HG03469 (cell line): ENCODE results near the gene IQSEC1.

ENCODE experiments used
- ATAC-seq: cut with Tn5 transposase; IDR thresholded peaks from one replicate; pipeline ENCODE4 v1.9.1; 2021; ENCODE audit warnings: mild to moderate bottlenecking, moderate library complexity, moderate number of reproducible peaks; ENCODE audit not compliant: unreplicated experiment

IQSEC1 gene

DNA sequence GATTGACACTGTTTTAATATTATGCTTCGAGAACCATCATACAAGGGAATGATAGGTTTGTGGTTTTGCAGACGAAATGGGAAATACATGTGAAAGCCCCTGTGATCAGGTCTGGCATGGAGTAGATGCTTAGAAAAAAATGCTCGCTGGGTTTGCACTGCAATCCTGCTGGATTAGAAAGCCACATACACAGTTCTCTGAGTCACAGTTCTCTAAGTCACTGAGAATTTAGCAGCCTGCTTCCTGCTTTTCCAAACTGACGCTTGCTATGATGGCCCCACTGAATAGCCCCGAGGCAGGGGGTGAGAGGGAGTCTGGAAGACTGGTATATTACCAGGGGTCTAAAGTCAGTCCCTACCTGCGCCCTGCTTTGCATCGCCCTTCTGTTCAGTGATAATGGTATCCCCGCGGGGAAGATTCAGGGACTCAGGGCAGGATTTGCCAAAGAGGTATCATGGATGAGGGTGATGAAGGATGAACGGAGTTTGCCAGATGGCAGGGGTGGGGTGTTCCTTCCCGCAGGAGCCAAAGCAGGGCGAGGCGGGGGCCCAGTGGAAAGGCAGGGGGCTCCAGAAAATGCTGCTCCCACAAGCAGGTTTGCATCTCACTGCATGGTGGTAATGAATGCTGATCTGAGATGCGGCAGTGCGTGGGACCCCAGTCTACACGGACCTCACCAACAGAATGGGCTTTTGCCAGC lies 82.3 kb downstream of the IQSEC1 start:
- no peak for ATAC-seq

GRCh38 chr3:12990306-12990705 lies 82.9 kb downstream of the IQSEC1 start:
- no peak for ATAC-seq

DNA sequence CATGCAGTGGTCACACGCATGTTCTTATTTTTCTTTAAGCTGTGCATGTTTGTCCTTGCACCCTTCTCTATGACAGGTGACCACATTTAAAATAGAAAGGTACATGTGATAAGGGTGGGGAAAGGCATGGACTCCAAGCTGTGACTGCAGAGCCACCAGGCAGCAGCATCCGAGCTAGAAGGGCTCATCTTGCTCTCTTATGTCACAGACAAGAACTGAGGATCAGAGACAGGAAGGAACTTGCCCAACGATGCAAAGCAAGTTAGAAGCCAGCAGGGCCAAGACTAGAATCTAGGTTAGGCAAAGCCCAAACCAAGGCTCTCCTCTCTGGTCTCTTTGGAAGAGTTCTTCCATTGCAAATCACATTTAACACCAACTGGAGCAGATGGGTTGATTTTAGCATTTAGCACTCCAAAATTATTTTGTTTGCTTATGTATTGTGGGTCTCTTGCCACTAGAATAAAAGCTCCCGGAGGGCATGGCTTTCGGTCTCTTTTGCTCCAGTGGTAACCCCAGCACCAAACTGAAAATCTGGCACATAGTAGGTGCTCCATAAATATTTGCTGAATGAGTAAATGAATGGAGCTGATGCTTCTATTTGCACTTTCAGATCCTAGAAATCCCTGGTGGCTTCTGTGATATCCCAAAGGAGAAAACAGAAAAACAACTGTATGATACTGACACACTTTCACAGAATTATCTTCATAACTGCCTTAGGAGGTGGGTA lies 84.3 kb downstream of the IQSEC1 start:
- no peak for ATAC-seq

- no peak for ATAC-seq
These were observed 85.6 kb downstream of the IQSEC1 start for GRCh38 chr3:12987602-12988001.

GRCh38 chr3:12986986-12987385 lies 86.2 kb downstream of the IQSEC1 start:
- ATAC-seq: no peak

DNA sequence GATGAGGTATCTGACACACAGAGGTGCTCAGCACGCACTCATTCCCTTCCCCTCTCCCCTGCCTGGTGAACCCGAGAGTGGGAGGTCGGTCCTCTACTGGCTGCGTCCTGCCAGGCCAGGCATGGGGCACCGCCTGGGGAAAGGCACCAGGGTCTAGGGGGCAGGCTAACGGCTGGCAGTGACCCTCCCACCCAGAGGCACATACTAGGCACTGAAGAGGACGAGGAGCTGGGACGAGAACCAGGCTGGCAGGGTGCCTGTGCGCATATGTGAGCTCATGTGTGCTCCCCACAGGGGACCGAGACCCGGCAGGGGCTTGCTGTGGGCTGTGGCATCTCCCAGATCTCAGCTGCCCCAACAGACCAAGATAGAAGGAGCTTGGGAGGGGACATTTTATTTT lies 86.7 kb downstream of the IQSEC1 start:
- ATAC-seq: no peak

DNA sequence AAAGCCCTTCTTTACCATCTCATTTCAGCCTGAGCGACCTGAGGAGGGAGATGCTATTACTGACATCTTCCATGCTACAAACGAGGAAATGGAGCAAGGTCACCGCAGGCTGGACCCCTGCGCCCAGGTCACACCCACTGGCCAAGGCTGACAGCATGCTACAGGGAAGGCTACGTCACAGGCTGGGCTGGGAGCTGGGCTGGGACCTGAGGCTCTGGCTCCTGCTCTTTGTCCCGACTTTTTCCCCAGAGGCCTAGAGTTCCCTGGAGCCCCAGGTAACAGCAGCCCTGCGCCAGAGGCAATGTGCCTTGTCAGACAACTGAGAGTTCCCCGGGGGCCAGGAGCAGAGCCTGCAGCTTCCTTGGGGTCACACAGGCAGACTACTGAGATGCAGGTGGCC lies 87.2 kb downstream of the IQSEC1 start:
- ATAC-seq: no peak

DNA sequence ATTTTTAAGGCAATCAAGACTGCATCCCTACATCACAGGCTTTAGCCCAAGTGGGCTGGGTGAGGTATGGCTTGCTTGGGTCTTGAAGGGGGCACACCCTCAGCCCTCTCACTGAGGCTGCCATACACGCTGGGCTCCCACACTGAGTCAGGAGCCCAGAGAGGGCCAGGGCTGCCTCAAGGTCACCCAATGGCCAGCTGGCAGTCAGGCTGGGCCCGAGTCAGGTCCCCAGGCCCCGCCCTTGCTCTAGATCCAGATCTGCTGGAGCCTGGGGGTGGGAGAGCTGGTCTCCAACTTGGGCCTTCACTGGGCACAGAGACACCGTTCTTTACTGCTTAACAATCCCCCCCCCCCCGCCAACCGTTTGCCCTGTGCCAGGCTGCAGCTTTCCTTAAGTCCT lies 88.1 kb downstream of the IQSEC1 start:
- ATAC-seq: no peak

DNA sequence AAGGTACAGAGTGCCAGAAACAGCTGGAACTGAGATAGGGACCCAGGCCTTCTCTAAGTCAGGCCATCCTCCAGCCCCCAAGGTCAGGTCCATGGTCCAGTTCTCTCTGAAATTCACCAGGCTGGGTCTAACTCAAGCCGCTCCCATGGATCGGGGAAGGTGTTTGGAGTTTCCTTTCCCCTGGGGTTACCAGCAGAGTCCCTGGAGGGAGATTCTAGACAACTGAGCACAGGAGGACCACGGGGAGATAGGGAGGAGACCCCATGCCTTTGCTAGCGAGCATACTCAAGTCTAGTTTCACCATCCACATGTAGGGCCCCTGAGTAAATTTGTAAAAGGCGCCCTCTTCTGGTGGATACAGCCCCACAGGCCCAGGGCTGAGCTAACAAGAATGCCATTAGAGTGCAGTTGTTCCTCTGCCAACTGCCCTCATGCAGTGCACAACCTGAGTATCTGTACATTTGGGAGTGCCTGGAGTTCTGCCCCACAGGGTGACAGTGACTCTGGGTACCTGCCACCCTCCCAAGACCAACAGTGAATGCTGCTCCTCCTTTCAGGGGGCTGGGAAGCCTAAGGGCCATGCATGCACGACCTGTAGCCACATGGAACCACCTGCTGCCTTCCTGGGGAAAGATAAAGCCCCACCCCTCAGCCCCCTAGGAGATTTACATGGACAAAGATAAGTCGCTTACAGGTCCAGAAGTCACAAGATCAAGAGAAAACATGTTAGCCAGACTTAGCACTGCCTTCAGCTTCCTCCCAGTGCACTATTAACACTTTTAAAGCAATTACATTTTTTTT lies 89.0 kb downstream of the IQSEC1 start:
- ATAC-seq: no peak

DNA sequence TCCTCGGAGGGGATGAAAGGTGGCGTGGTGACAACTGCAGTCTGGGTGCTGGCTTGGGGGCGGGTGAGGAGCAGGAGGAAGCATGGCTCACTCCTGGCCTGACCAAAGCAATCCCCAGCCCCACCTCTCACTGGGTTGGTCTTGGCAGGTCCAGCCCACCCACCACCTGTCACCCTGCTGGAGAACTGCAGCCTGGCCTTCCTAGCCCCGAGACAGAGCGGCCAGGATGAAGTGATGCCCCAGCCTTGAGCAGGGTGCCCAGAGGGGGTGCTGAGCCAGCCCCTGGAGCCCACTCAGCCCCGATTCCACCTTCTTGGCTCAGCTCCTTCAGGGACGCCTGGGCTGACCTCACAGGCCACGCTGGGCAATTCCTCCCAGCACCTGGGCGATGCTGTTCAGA lies 89.9 kb downstream of the IQSEC1 start:
- ATAC-seq: no peak

- no peak for ATAC-seq
These were observed 90.6 kb downstream of the IQSEC1 start for GRCh38 chr3:12982619-12983101.

DNA sequence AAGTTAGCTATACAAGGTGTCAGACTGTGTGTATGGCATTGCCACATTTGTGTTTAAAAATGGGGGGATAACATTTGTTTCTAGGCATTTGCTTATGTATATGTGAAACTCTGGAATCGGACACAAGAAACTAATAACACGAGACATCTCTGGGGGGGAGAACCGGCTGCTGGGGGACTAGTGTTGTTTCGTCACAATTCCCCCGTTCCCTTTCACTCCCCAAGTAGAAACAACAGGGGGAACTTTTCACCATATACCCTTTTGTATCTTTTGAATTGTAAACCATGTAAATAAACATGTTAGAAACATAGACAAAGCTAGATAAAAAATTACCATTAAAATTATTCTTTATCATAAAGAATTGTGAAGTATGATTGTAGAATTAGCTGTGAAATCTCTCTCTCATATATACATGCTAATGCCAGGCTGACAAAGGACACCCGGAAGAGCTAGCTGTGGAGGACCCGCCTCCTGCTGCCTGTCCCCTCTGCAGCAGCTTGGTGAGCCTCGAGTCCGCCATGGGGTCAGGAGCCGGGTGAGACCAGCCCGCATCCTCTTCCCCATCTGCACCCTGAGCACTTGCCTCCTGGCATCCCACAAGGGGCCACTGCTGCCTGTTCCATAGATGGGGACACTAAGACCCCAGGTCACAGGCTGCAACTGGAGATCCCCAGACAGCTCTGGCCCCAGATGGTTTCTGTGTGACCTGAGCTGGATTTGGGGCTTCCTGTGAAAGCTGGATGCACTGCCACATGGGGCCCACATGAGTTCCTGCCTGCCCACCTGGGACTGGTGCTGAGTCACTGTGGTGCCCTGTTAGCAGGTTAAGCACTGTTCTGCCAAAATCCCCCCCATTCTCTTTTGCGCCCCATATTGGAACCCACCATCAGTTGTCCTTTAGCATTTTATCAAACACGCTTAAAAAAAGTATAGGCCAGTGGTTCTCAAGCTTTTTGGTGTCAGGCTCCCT lies 91.6 kb downstream of the IQSEC1 start:
- ATAC-seq: no peak

GRCh38 chr3:12980596-12981290 lies 92.5 kb downstream of the IQSEC1 start:
- no peak for ATAC-seq

DNA sequence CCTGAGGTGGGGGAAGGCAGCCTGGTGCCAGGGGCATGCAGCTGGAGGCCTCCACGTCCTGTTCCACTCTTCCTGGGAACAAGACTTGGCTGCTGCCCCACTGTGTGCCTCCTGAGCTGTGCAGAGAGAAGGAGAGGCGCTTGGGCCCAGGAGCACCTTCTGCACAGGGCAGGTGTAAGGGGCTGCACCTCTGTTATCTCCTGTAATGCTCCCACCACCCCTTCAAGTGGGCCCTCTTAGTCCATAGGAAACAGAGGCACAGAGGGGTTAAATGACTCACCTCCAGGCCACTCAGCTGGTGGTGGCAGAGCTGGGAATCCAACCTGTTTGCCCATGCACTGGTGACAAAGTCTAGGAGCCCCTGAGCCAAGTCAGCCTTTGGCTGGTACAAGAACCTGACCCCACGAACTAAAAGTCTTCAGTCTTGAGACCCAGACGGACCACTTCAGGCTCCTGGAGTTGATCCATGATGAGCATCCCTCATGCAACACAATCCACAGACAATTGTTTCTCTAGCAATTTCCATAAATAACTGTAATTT lies 93.2 kb downstream of the IQSEC1 start:
- ATAC-seq: no peak

- ATAC-seq: no peak
These were observed 93.9 kb downstream of the IQSEC1 start for GRCh38 chr3:12979151-12979946.

DNA sequence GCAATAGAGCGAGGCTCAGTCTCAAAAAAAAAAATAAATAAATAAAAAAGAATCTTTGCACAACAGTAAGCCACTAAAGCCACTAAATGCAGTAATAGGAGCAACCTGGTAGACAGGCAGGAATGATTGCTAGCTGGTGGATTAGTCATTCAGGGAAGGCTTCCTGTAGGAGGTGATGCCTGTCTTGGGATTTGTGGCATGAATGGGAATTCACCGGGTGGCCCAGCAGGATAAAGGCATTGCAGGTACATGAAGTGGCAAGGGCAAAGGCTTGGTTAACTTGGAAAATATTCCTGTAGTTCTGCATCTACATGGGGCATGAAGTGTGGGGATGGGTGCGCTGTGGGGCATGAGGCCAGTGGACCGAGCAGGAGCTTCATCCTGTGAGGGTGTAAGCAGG lies 94.5 kb downstream of the IQSEC1 start:
- ATAC-seq: no peak

GRCh38 chr3:12977117-12977808 lies 96.0 kb downstream of the IQSEC1 start:
- ATAC-seq: no peak
